ENCODE results near the gene XKR3.

The XKR3 gene

GRCh38 chr22:16845465-16845864 is 20.3 kb upstream of the XKR3 start:
- no peak for TF ChIP-seq CTCF (IDR thresholded peaks at IDR 0.05; ENCODE audit: control extremely low read depth, extremely low read depth, low read depth, missing control alignments)
- CTCF ChIA-PET = no interaction called here
- no peak for DNase-seq (ENCODE audit: extremely low spot score)
- POLR2A ChIA-PET = no interaction called here

DNA sequence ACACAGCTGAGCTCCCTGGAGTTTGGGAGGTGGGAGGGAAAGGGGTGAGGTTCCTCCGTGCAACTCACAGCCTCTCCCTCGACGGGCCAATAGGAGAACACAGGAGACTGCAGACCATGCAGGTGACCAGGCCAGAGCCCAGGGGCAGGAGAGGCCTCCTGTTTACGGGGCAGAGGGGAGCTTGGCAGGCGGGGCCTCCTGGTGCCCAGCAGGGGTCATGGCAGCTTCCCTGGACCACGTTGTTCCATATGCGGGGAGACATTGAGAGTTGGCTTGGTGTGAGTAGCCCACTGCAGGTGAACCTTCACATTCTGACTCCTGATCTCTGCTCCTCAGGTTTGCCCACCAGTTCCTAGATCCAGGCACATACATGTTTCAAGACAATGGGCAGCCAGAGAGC is 19.3 kb upstream of the XKR3 start:
- no peak for TF ChIP-seq CTCF (IDR thresholded peaks at IDR 0.05; ENCODE audit: control extremely low read depth, extremely low read depth, low read depth, missing control alignments)

DNA sequence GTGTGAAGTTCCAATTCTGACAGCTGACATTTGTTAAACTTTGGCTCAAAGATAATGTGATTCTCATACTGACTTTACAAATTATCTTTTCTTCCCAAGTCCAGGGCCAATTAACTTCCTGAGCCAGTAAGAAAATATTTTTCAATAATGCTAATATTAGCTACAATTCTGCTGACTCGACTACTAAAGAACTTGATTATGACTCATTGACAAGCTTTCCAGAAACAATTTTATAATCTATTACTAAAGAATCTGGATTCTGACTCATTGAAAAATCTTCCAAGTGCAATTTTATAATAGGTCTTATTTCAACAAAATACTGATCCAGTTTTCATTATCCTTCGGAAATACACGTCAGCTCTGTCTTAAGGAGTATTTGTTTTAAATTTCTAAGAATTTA is 12.9 kb upstream of the XKR3 start:
- CTCF ChIA-PET = interaction anchor here (1.4 kb wide), 1 partner anchor 59 kb away, joined by 4 read pairs; no protein-coding TSS in a partner anchor
- POLR2A ChIA-PET = no interaction called here
- TF ChIP-seq CTCF (IDR thresholded peaks at IDR 0.05; ENCODE audit: control extremely low read depth, extremely low read depth, low read depth, missing control alignments) = no peak
- DNase-seq (ENCODE audit: extremely low spot score) = no peak

More for the DNA sequence above, 19.3 kb upstream of the XKR3 start:
- POLR2A ChIA-PET = no interaction called here
- no peak for DNase-seq (ENCODE audit: extremely low spot score)
- CTCF ChIA-PET = no interaction called here

- ChIA-PET POLR2A (no interaction called here), CTCF (no interaction called here)
These were observed 9.8 kb upstream of the XKR3 start for GRCh38 chr22:16834971-16835370.

DNA sequence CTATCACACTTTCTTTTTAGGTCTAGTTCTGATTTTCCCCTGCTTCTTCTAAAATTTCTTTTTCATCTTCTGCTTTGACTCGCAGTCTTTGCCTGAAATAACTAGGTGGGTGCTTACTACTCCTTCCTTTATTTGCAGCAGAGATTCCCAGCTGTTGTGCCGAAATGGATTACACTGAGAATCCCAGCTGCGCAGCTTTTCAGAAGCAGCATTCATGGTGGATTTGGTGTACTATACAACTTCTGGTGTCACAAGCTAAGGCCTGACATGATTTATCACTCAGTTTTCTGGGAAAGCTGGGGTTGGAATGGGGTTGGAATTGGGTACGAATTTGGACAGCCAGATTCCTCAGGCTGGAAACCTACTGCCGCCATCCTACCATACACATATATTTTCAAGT is 6.0 kb upstream of the XKR3 start:
- no peak for DNase-seq (ENCODE audit: extremely low spot score)
- no peak for TF ChIP-seq CTCF (IDR thresholded peaks at IDR 0.05; ENCODE audit: control extremely low read depth, extremely low read depth, low read depth, missing control alignments)
- ChIA-PET POLR2A (no interaction called here), CTCF (no interaction called here)

More at GRCh38 chr22:16834971-16835370, 9.8 kb upstream of the XKR3 start:
- TF ChIP-seq CTCF (IDR thresholded peaks at IDR 0.05; ENCODE audit: control extremely low read depth, extremely low read depth, low read depth, missing control alignments) = no peak
- DNase-seq (ENCODE audit: extremely low spot score) = no peak

DNA sequence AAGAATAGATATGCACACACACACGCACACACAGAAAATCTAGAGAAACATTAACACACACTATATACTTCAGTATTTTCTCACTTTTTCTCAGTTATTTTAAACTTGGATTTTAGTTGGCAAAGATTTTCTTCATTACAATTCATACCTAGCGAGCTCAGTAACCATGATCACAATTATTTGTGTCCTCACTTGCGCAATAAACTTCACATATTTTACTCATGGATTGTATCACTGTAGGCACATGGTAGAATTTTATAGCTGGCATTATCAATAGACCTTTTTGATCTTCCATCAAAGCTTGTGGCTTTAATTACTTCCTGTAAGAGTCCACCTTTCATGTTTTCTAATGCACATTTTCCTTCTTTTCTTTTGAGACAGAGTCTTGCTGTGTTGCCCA is 4.8 kb upstream of the XKR3 start:
- POLR2A ChIA-PET = no interaction called here
- no peak for DNase-seq (ENCODE audit: extremely low spot score)
- CTCF ChIA-PET = interaction anchor here (1.1 kb wide), 1 partner anchor 11 kb away, joined by 3 read pairs; no protein-coding TSS in a partner anchor
- no peak for TF ChIP-seq CTCF (IDR thresholded peaks at IDR 0.05; ENCODE audit: control extremely low read depth, extremely low read depth, low read depth, missing control alignments)

DNA sequence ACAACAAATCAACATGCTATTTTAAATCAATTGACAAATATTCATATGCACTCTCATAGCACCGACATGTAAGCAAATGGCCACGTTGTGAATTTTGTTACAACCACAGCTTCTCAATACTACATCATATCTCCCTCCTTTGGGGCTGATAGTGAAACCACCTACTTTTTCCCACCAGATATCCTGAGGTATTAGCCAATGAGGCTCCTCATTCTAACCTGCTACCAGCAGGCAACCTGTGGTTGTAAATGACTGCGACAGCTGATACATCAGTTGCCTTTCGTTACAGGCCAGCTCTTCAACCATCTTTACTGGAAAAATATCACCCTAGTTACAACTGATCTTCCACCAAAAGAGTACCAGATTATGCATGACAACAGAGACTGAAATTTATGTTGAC is 3.7 kb upstream of the XKR3 start:
- ChIA-PET CTCF (no interaction called here), POLR2A (no interaction called here)
- no peak for TF ChIP-seq CTCF (IDR thresholded peaks at IDR 0.05; ENCODE audit: control extremely low read depth, extremely low read depth, low read depth, missing control alignments)
- no peak for DNase-seq (ENCODE audit: extremely low spot score)

All from GM10248 (cell line).